ENCODE data around the gene FBXW12.

FBXW12 gene

GRCh38 chr3:48409291-48410201 is 37.5 kb downstream of the FBXW12 start:
- H3K27me3 ChIP-seq (ENCODE audit: insufficient read depth, poor library complexity, severe bottlenecking), result no peaks in the 10 kb centered on the region
- DNase-seq (ENCODE audit: low read depth in 1 of 2, low spot score in 1 of 2), result no peak
- no peak overlapping the region for H3K27ac ChIP-seq (replicated peaks)
- TF ChIP-seq GABPA (IDR thresholded peaks at IDR 0.05; ENCODE audit: low read depth) (no peak), SPI1 (IDR thresholded peaks at IDR 0.05; ENCODE audit: borderline replicate concordance, low read depth) (no peak), REST (IDR thresholded peaks at IDR 0.05; ENCODE audit: insufficient replicate concordance, low read depth) (no peak), POLR2AphosphoS5 (IDR thresholded peaks at IDR 0.05; ENCODE audit: low read depth) (no peak)
- TF ChIP-seq, protein P1, sequence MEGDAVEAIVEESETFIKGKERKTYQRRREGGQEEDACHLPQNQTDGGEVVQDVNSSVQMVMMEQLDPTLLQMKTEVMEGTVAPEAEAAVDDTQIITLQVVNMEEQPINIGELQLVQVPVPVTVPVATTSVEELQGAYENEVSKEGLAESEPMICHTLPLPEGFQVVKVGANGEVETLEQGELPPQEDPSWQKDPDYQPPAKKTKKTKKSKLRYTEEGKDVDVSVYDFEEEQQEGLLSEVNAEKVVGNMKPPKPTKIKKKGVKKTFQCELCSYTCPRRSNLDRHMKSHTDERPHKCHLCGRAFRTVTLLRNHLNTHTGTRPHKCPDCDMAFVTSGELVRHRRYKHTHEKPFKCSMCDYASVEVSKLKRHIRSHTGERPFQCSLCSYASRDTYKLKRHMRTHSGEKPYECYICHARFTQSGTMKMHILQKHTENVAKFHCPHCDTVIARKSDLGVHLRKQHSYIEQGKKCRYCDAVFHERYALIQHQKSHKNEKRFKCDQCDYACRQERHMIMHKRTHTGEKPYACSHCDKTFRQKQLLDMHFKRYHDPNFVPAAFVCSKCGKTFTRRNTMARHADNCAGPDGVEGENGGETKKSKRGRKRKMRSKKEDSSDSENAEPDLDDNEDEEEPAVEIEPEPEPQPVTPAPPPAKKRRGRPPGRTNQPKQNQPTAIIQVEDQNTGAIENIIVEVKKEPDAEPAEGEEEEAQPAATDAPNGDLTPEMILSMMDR (IDR thresholded peaks at IDR 0.05; ENCODE audit: insufficient read depth, low read length), result no peak
- no peak overlapping the region for H3K4me3 ChIP-seq (replicated peaks; ENCODE audit: insufficient read depth, low read length)

GRCh38 chr3:48410205-48411040 is 38.4 kb downstream of the FBXW12 start:
- Histone ChIP-seq H3K27me3 (ENCODE audit: insufficient read depth, poor library complexity, severe bottlenecking) (no peaks in the 10 kb centered on the region), H3K4me3 (replicated peaks; ENCODE audit: insufficient read depth, low read length) (no peak overlapping the region), H3K27ac (replicated peaks) (no peak overlapping the region)
- DNase-seq (ENCODE audit: low read depth in 1 of 2, low spot score in 1 of 2), result no peak
- TF ChIP-seq GABPA (IDR thresholded peaks at IDR 0.05; ENCODE audit: low read depth) (no peak), SPI1 (IDR thresholded peaks at IDR 0.05; ENCODE audit: borderline replicate concordance, low read depth) (no peak), POLR2AphosphoS5 (IDR thresholded peaks at IDR 0.05; ENCODE audit: low read depth) (no peak), REST (IDR thresholded peaks at IDR 0.05; ENCODE audit: insufficient replicate concordance, low read depth) (no peak)
- TF ChIP-seq, protein P1 (IDR thresholded peaks at IDR 0.05; ENCODE audit: insufficient read depth, low read length), result no peak

GRCh38 chr3:48411041-48411588 is 39.1 kb downstream of the FBXW12 start:
- Histone ChIP-seq H3K27ac (replicated peaks) (no peak overlapping the region), H3K27me3 (ENCODE audit: insufficient read depth, poor library complexity, severe bottlenecking) (no peaks in the 10 kb centered on the region), H3K4me3 (replicated peaks; ENCODE audit: insufficient read depth, low read length) (no peak overlapping the region)
- DNase-seq (ENCODE audit: low read depth in 1 of 2, low spot score in 1 of 2), result no peak
- TF ChIP-seq SPI1 (IDR thresholded peaks at IDR 0.05; ENCODE audit: borderline replicate concordance, low read depth) (no peak), GABPA (IDR thresholded peaks at IDR 0.05; ENCODE audit: low read depth) (no peak), POLR2AphosphoS5 (IDR thresholded peaks at IDR 0.05; ENCODE audit: low read depth) (no peak), REST (IDR thresholded peaks at IDR 0.05; ENCODE audit: insufficient replicate concordance, low read depth) (no peak)
- TF ChIP-seq, protein P1 (IDR thresholded peaks at IDR 0.05; ENCODE audit: insufficient read depth, low read length), result no peak

Data from HL-60 (cell line).